Activated CD8-positive, alpha-beta memory T cell treated with anti-CD3 and anti-CD28 coated beads, Interleukin-2, amount 50 U/mL, for 1 hour (primary cell): Measurements from ENCODE around the gene GLT1D1.

Experiments
- DNase-seq: peaks from one replicate; pipeline ENCODE4 v3.0.0-alpha.2; 2020; ENCODE audit errors: extremely low read depth

The GLT1D1 gene

DNA sequence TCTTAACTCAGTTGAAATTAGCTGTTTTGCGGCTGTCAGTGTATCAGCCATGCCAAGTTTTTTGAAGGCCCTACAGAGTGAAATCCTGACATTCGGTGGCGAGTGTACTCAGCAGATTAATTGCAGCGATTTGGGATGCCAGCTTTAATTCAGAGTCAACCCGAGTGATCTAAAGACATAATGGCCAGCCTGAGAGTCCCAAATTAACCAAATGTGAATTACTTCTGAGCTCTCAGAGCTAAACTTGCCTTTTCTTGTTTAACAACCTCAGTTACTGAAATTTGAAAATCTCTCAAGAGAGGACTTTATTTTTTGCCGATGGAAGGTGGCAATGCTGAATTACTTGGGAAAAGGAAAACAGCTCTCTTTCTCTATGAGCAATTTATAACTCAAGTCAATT is 148.5 kb downstream of the GLT1D1 start:
- DNase-seq, result no peak

DNA sequence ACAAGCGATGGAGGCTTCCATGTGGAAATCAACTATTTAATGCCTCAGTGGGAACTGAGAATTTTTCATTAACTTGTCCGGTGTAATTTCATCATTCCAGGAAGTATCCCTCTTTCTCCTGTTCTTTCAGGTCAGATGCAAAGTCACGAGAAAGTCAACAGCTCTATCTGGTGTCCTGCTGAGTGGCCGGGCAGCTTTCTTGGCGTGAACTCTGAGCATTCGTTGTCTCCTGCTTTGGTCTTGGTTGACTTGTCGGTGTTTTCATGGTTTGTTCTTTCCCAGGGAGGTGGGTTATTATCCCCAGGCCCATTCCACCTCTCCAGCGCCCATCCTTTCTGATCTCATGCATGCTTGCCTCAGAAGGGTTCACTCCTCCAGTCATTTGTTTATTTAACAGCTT is 149.1 kb downstream of the GLT1D1 start:
- DNase-seq, result no peak

DNA sequence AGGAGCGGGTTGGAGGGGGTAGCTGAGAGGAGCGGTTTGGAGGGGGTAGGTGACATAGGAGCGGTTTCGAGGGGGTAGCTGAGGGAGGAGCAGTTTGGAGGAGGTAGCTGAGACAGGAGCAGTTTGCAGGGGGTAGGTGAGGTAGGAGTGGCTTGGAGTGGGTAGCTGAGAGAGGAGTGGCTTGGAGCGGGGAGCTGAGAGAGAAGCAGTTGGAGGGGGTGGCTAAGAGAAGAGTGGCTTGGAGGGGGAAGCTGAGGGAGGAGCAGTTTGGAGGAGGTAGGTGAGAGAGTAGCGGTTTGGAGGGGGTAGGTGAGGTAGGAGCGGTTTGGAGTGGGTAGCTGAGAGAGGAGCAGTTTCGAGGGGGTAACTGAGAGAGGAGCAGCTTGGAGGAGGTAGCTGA is 152.1 kb downstream of the GLT1D1 start:
- DNase-seq, result no peak

DNA sequence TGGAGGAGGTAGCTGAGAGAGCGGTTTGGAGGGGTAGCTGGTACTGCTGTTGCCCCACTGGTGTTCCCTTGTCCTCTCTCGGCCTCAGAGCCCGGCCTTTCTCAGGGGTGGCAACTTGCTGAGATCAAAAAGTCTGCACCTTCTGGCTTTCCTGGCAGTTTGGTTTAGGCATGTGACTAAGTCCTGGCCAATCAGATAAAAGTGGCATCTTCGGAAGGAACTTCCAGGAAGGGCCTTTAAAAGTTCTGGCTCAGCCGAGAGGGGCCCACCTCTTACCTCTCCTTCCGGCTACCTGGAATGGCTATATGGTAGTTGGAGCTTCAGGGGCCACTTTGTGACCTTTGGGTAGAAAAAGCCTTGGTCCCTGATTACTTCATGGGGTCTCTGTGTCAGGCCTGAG is 152.6 kb downstream of the GLT1D1 start:
- no peak for DNase-seq

DNA sequence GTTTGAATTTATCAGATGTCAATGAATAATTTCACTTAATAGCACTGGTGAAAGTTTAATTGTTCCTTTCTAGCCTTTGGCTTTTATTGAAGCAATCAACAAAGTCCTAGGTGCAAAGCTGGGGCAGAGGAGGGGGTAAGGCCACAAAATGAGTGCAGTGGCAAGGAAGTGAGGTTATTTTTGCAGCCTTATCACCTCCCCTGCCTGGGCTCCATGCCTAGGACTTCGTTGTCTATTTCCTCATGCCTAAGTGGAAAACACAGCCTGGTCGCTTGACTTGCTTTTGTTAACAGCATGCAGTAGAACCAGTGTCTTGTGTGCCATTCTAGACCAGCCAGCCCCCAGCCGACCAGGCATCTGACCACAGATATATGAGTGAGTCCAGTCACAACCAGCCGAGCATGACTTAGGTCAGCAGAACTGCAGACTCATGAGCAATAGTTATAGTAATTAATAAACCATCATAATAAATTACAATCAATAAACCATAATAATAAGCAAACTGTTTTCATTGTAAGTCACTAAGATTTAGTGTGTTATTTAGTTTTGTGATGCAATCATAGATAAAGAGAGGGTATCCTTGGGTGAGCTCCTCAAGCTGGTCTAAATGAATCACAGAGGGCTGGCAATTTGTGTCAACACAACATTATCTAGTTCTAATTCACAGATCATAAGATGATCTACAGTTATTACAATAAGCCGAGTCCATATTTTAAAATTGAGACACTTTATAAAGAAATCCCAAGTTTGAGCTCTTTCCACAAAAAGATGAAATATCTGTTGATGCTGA is 156.8 kb downstream of the GLT1D1 start:
- DNase-seq, result no peak

DNA sequence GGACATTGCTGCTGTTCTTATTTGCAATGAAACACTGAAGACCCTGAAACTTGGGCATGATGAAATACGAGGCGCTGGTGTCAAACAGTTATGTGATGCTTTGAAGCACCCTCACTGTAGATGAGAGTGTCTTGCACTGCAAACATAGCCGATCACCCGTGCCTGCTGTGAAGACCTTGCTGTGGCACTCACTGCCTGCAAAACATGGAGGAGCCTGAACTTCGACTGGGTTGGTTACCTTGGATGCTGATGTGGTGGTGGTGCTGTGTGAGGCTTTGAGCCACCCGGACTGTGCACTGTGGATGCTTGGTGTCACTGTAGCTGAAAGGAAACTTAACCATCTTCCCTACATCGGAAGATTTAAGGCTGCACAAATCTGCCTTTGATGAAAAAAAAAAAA is 162.9 kb downstream of the GLT1D1 start:
- DNase-seq, result no peak

DNA sequence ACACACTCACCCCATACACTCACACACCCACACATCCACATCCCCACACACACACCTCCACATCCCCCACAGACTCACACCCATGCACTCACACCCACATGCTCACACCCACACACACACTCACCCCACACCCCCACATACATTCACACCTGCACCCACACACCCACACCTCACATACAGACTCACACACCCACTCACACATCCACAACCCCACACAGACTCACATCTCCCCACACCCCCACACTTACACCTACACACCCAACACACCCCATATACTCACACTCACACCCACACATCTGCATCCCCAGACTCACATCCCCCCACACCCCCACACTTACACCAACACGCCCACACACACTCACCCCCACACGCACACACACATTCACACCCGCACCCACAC is 171.8 kb downstream of the GLT1D1 start:
- no peak for DNase-seq

DNA sequence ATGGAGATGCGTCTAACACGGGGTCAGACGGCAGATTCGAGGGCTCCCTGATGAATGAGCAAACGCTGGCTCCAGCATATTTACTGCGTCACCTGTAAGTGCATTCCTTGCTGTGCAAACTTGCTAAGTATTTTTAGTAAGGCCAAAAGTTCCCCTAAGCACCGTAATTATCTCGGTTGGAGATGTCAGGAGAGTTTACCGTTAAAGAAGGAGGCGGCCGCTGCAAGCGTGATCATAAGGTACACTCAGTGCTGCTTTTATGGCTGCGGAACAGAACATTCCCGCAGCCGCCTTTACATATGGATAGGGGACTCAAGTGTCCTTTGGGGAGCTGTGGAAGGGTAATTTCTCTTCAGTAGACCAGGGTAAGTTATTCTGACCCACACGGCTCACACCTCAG is 175.6 kb downstream of the GLT1D1 start:
- DNase-seq, result no peak
